AG09309 (cell line): ENCODE data around the gene PXN.
A peak's percentile ranks its signal among the peaks of the same experiment; 100 is the strongest.

Source experiments
- DNase-seq: peaks from one replicate; pipeline ENCODE4 v3.0.0-alpha.2; 2010; ENCODE audit warnings: low read depth
- H3K4me3 ChIP-seq: 2 replicates; pipeline ENCODE4 v1.5.1; 2011; ENCODE audit warnings: mild to moderate bottlenecking, low read depth, low read length, moderate library complexity; ENCODE audit not compliant: control insufficient read depth
- CTCF ChIP-seq: IDR thresholded peaks from 2 replicates; pipeline ENCODE4 v1.5.1; 2011; ENCODE audit warnings: mild to moderate bottlenecking, low read depth, low read length, inconsistent platforms; ENCODE audit not compliant: insufficient read depth, control insufficient read depth; ENCODE audit errors: missing control alignments

Gene PXN

GRCh38 chr12:120234643-120235368 lies 30.7 kb downstream of the PXN start:
- no peak overlapping the region for H3K4me3 ChIP-seq
- TF ChIP-seq CTCF, result peak; percentile 63
- peak; percentile 86 for DNase-seq

GRCh38 chr12:120231316-120232011 lies 34.1 kb downstream of the PXN start:
- H3K4me3 ChIP-seq, result no peak overlapping the region
- DNase-seq, result peak; percentile 67
- TF ChIP-seq CTCF, result peak; percentile 41

GRCh38 chr12:120230974-120231315 lies 34.6 kb downstream of the PXN start:
- H3K4me3 ChIP-seq, result peak overlapping the region; percentile 7
- no peak for DNase-seq
- TF ChIP-seq CTCF, result no peak

- peak; percentile 73 for DNase-seq
- no peak for TF ChIP-seq CTCF
- H3K4me3 ChIP-seq, result peak overlapping the region; percentile 7
Measured at GRCh38 chr12:120230326-120230973, 35.1 kb downstream of the PXN start.

GRCh38 chr12:120229487-120230325 lies 35.8 kb downstream of the PXN start:
- DNase-seq, result no peak
- H3K4me3 ChIP-seq, result no peak overlapping the region
- no peak for TF ChIP-seq CTCF

GRCh38 chr12:120229071-120229486 lies 36.5 kb downstream of the PXN start:
- no peak for TF ChIP-seq CTCF
- no peak overlapping the region for H3K4me3 ChIP-seq

More at GRCh38 chr12:120229071-120229486, 36.5 kb downstream of the PXN start:
- DNase-seq, result no peak
